Measurements from ENCODE around the gene TUT7. TPM values are rescaled to one million over a fixed set of nuclear protein-coding genes. Genes with fewer than 3 reads are reported as not detected.

TUT7 gene
- polyA plus RNA-seq, 1 donor from 2014 or later, result 21.0 TPM

DNA sequence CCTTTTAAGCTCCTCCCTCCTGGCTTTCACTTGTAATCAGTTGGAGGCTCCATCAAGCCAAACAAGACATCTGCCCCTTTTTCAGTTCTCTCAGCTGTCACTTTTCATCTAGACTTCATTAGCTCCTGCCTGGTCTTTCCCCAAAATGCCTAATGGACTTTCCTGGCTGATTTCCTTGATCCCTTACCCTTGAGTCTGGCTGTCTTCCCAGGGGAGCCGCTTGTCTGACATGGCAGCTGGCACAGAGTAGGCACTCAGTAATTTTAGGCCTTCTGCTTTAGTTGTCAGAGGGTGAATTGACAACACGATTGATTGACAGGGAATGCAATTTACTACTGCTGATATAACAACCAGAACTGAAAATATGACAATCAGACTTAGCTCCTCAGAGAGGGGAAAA is 96.8 kb downstream of the TUT7 start:
- Histone ChIP-seq H3K9me3 (ENCODE audit: low read length) (no peaks in the 10 kb centered on the region), H3K27me3 (ENCODE audit: insufficient read depth, low read depth, low read length) (no peaks in the 10 kb centered on the region), H3K9me2 (ENCODE audit: insufficient read depth, low read length) (no peaks in the 10 kb centered on the region), H4K20me1 (ENCODE audit: insufficient read depth) (no peaks in the 10 kb centered on the region), H3K79me2 (replicated peaks; ENCODE audit: insufficient read depth, low read length) (no peaks in the 10 kb centered on the region), H3K4me3 (ENCODE audit: low read length) (no peak overlapping the region), H3F3A (ENCODE audit: insufficient read depth, low read length, poor library complexity, severe bottlenecking) (no peaks in the 10 kb centered on the region), H3K4me2 (ENCODE audit: low read length) (no peak overlapping the region), H3K36me3 (ENCODE audit: insufficient read depth, low read length) (no peaks in the 10 kb centered on the region), H2AFZ (ENCODE audit: low read depth, low read length) (no peak overlapping the region), H3K27ac (ENCODE audit: low read length) (no peak overlapping the region), H3K9ac (ENCODE audit: low read length) (no peak overlapping the region)
- TF ChIP-seq, protein P1, sequence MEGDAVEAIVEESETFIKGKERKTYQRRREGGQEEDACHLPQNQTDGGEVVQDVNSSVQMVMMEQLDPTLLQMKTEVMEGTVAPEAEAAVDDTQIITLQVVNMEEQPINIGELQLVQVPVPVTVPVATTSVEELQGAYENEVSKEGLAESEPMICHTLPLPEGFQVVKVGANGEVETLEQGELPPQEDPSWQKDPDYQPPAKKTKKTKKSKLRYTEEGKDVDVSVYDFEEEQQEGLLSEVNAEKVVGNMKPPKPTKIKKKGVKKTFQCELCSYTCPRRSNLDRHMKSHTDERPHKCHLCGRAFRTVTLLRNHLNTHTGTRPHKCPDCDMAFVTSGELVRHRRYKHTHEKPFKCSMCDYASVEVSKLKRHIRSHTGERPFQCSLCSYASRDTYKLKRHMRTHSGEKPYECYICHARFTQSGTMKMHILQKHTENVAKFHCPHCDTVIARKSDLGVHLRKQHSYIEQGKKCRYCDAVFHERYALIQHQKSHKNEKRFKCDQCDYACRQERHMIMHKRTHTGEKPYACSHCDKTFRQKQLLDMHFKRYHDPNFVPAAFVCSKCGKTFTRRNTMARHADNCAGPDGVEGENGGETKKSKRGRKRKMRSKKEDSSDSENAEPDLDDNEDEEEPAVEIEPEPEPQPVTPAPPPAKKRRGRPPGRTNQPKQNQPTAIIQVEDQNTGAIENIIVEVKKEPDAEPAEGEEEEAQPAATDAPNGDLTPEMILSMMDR (IDR thresholded peaks at IDR 0.05; ENCODE audit: poor library complexity, severe bottlenecking), result no peak
- TF ChIP-seq POLR2AphosphoS5 (IDR thresholded peaks at IDR 0.05) (peak; percentile 84), EP300 (conservative IDR thresholded peaks at IDR 0.05; ENCODE audit: poor library complexity, severe bottlenecking) (peak; percentile 95)

DNA sequence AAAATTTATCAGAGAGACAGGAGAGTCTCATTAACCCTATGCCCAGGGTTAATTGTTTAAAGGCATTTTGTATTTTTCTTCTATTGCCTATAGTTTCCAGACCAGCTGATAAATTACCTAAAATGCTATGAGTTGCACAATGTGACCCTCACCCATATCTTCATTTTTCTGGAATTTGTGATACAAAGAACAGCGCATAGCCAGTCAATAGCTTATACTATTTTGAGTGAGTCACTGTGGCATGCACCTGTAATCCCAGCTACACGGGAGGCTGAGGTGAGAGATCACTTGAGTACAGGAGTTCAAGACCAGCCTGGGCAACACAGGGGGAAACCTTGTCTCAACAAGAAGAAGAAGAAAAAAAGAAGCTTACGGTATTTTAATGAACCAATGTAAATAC is 97.6 kb downstream of the TUT7 start:
- Histone ChIP-seq H3K36me3 (ENCODE audit: insufficient read depth, low read length) (no peaks in the 10 kb centered on the region), H3K27me3 (ENCODE audit: insufficient read depth, low read depth, low read length) (no peaks in the 10 kb centered on the region), H3K4me2 (ENCODE audit: low read length) (no peak overlapping the region), H3K9me3 (ENCODE audit: low read length) (no peaks in the 10 kb centered on the region), H3K9me2 (ENCODE audit: insufficient read depth, low read length) (no peaks in the 10 kb centered on the region), H2AFZ (ENCODE audit: low read depth, low read length) (no peak overlapping the region), H3K9ac (ENCODE audit: low read length) (no peak overlapping the region), H3F3A (ENCODE audit: insufficient read depth, low read length, poor library complexity, severe bottlenecking) (no peaks in the 10 kb centered on the region), H3K79me2 (replicated peaks; ENCODE audit: insufficient read depth, low read length) (no peaks in the 10 kb centered on the region), H4K20me1 (ENCODE audit: insufficient read depth) (no peaks in the 10 kb centered on the region), H3K4me3 (ENCODE audit: low read length) (no peak overlapping the region), H3K27ac (ENCODE audit: low read length) (no peak overlapping the region)
- no peak for TF ChIP-seq EZH2 (IDR thresholded peaks at IDR 0.05; ENCODE audit: borderline replicate concordance, insufficient read depth, low read length, poor library complexity, severe bottlenecking)
- TF ChIP-seq SMC3 (conservative IDR thresholded peaks at IDR 0.05; ENCODE audit: poor library complexity), result no peak
- TF ChIP-seq RAD21 (conservative IDR thresholded peaks at IDR 0.05), result no peak
- no peak for TF ChIP-seq EP300 (conservative IDR thresholded peaks at IDR 0.05; ENCODE audit: poor library complexity, severe bottlenecking)
- no peak for TF ChIP-seq TAF1 (IDR thresholded peaks at IDR 0.05; ENCODE audit: low read depth)
- TF ChIP-seq, protein P1 (IDR thresholded peaks at IDR 0.05; ENCODE audit: poor library complexity, severe bottlenecking), result no peak
- TF ChIP-seq, protein P2, sequence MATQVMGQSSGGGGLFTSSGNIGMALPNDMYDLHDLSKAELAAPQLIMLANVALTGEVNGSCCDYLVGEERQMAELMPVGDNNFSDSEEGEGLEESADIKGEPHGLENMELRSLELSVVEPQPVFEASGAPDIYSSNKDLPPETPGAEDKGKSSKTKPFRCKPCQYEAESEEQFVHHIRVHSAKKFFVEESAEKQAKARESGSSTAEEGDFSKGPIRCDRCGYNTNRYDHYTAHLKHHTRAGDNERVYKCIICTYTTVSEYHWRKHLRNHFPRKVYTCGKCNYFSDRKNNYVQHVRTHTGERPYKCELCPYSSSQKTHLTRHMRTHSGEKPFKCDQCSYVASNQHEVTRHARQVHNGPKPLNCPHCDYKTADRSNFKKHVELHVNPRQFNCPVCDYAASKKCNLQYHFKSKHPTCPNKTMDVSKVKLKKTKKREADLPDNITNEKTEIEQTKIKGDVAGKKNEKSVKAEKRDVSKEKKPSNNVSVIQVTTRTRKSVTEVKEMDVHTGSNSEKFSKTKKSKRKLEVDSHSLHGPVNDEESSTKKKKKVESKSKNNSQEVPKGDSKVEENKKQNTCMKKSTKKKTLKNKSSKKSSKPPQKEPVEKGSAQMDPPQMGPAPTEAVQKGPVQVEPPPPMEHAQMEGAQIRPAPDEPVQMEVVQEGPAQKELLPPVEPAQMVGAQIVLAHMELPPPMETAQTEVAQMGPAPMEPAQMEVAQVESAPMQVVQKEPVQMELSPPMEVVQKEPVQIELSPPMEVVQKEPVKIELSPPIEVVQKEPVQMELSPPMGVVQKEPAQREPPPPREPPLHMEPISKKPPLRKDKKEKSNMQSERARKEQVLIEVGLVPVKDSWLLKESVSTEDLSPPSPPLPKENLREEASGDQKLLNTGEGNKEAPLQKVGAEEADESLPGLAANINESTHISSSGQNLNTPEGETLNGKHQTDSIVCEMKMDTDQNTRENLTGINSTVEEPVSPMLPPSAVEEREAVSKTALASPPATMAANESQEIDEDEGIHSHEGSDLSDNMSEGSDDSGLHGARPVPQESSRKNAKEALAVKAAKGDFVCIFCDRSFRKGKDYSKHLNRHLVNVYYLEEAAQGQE (IDR thresholded peaks at IDR 0.05; ENCODE audit: borderline replicate concordance), result no peak
- no peak for TF ChIP-seq POLR2AphosphoS5 (IDR thresholded peaks at IDR 0.05)
- no peak for TF ChIP-seq MXI1 (conservative IDR thresholded peaks at IDR 0.05; ENCODE audit: poor library complexity, severe bottlenecking)
